H1 (cell line): Measurements from ENCODE around the gene ERCC1. TPM values are rescaled to one million over a fixed set of nuclear protein-coding genes. Genes with fewer than 3 reads are reported as not detected.

Experiments
- CTCF ChIA-PET: fragments of 300-600 bp; sonication (Branson Sonifier 250); formaldehyde crosslinking; loops from one replicate; lab custom pipeline; 2021; ENCODE audit not compliant: partially characterized antibody; lab: Charles Lee
- POLR2A ChIA-PET: fragments of 300-600 bp; sonication (Branson Sonifier 250); formaldehyde crosslinking; loops from one replicate; lab custom pipeline; 2021; ENCODE audit warnings: inconsistent platforms; ENCODE audit not compliant: partially characterized antibody; lab: Charles Lee
- DNase-seq, 2 experiments: peaks; one replicate each; pipeline versions ENCODE4 v3.0.0 to v3.0.0-alpha.2; 2010 to 2022; ENCODE audit warnings: low spot score in 2 of 2, low read depth in 1 of 2, mixed read lengths in 1 of 2
- FAIRE-seq: peaks from 2 replicates; lab custom pipeline; 2011; peaks lifted over from hg19 to GRCh38; lab: Jason Lieb, UNC
- H2AFZ ChIP-seq: 2 replicates; pipeline ENCODE4 v1.8.1; 2012; ENCODE audit warnings: low read length, inconsistent platforms
- H2AK5ac ChIP-seq: 2 replicates; pipeline ENCODE4 v1.6.1; 2013; ENCODE audit warnings: low read depth, low read length
- H2BK120ac ChIP-seq: replicated peaks from 2 replicates; pipeline ENCODE3; 2013; ENCODE audit warnings: low read depth, low read length, inconsistent platforms
- H2BK12ac ChIP-seq: 2 replicates; pipeline ENCODE4 v1.6.1; 2013; ENCODE audit warnings: low read depth, low read length
- H2BK15ac ChIP-seq: 2 replicates; pipeline ENCODE4 v1.6.1; 2013; ENCODE audit warnings: low read length
- H2BK20ac ChIP-seq: 2 replicates; pipeline ENCODE4 v1.6.1; 2013; ENCODE audit warnings: low read length
- H2BK5ac ChIP-seq: 2 replicates; pipeline ENCODE4 v1.6.1; 2013; ENCODE audit warnings: low read depth, low read length
- H3K14ac ChIP-seq: 2 replicates; pipeline ENCODE4 v1.6.1; 2013; ENCODE audit warnings: inconsistent platforms; ENCODE audit not compliant: insufficient read length
- H3K18ac ChIP-seq: 2 replicates; pipeline ENCODE4 v1.6.1; 2013; ENCODE audit warnings: low read length; ENCODE audit errors: extremely low read depth
- H3K23ac ChIP-seq: 2 replicates; pipeline ENCODE4 v1.6.1; 2013; ENCODE audit warnings: inconsistent platforms; ENCODE audit not compliant: insufficient read length
- H3K23me2 ChIP-seq: 2 replicates; pipeline ENCODE4 v1.6.1; 2013; ENCODE audit warnings: low read depth, low read length
- H3K27ac ChIP-seq: 2 replicates; pipeline ENCODE4 v1.6.1; 2011; ENCODE audit warnings: low read depth, low read length, inconsistent platforms
- H3K27me3 ChIP-seq, 4 experiments: replicated peaks in 1 of 4; 1 replicate in 1 of 4; 2 replicates in 3 of 4; pipeline versions ENCODE4 v1.6.1 to v1.8.1; 2011 to 2013; ENCODE audit warnings: low read length in 3 of 4, mild to moderate bottlenecking in 3 of 4, inconsistent platforms in 2 of 4, mixed read lengths in 2 of 4, moderate library complexity in 1 of 4; ENCODE audit not compliant: control insufficient read depth in 3 of 4, insufficient read depth in 3 of 4; ENCODE audit errors: extremely low read depth in 1 of 4
- H3K36me3 ChIP-seq, 4 experiments: 2 replicates each; pipeline versions ENCODE4 v1.6.1 to v1.8.1; 2011 to 2013; ENCODE audit warnings: mild to moderate bottlenecking in 4 of 4, low read length in 3 of 4, moderate library complexity in 2 of 4, control low read depth in 1 of 4, inconsistent platforms in 1 of 4; ENCODE audit not compliant: insufficient read depth in 4 of 4, control insufficient read depth in 2 of 4
- H3K4ac ChIP-seq: replicated peaks from 2 replicates; pipeline ENCODE3; 2013; ENCODE audit warnings: low read length, low read depth, mixed read lengths, inconsistent platforms; ENCODE audit not compliant: insufficient read length
- H3K4me1 ChIP-seq, 4 experiments: replicated peaks in 1 of 4; 1 replicate in 1 of 4; 2 replicates in 3 of 4; pipeline versions ENCODE4 v1.6.1 to v1.8.1; 2011 to 2013; ENCODE audit warnings: low read length in 3 of 4, inconsistent platforms in 2 of 4, mixed read lengths in 1 of 4; ENCODE audit not compliant: insufficient read depth in 4 of 4, control insufficient read depth in 3 of 4
- H3K4me2 ChIP-seq, 2 experiments: 2 replicates each; pipeline versions ENCODE4 v1.6.1 to v1.8.1; 2011 to 2013; ENCODE audit warnings: low read depth in 2 of 2, low read length in 2 of 2, control low read depth in 1 of 2, inconsistent platforms in 1 of 2, mild to moderate bottlenecking in 1 of 2; ENCODE audit not compliant: insufficient read depth in 1 of 2
- H3K4me3 ChIP-seq, 4 experiments: fragments of 200-600, 300-600 bp in 1 of 4; sonication (generic), shearing (Covaris generic), sonication (Bioruptor Twin) in 1 of 4; 2 replicates each; pipeline versions ENCODE4 v1.5.1 to v1.8.1; 2011 to 2016; ENCODE audit warnings: low read length in 4 of 4, low read depth in 3 of 4, control low read depth in 2 of 4, inconsistent platforms in 2 of 4, mild to moderate bottlenecking in 2 of 4, mixed read lengths in 1 of 4, moderate library complexity in 1 of 4; ENCODE audit not compliant: insufficient read depth in 2 of 4; ENCODE audit errors: extremely low read depth in 1 of 4
- H3K56ac ChIP-seq: replicated peaks from 2 replicates; pipeline ENCODE3; 2013; ENCODE audit warnings: low read depth, mild to moderate bottlenecking, mixed read lengths, low read length, inconsistent platforms; ENCODE audit not compliant: insufficient read length
- H3K79me1 ChIP-seq: 2 replicates; pipeline ENCODE4 v1.6.1; 2013; ENCODE audit warnings: low read depth, low read length, control low read depth
- H3K79me2 ChIP-seq, 2 experiments: 2 replicates each; pipeline versions ENCODE4 v1.6.1 to v1.8.1; 2012 to 2013; ENCODE audit warnings: low read length in 2 of 2, mild to moderate bottlenecking in 2 of 2, inconsistent platforms in 1 of 2; ENCODE audit not compliant: insufficient read depth in 2 of 2, control insufficient read depth in 1 of 2
- H3K9ac ChIP-seq, 4 experiments: replicated peaks in 1 of 4; 1 replicate in 1 of 4; 2 replicates in 3 of 4; pipeline versions ENCODE4 v1.6.1 to v1.8.1; 2011 to 2013; ENCODE audit warnings: low read depth in 3 of 4, low read length in 3 of 4, control low read depth in 2 of 4, mild to moderate bottlenecking in 2 of 4, moderate library complexity in 2 of 4, inconsistent platforms in 1 of 4; ENCODE audit errors: extremely low read depth in 1 of 4
- H3K9me3 ChIP-seq, 2 experiments: 2 replicates each; pipeline versions ENCODE4 v1.6.1 to v1.8.1; 2012 to 2013; ENCODE audit warnings: mild to moderate bottlenecking in 2 of 2, moderate library complexity in 2 of 2, control low read depth in 1 of 2, inconsistent platforms in 1 of 2, low read depth in 1 of 2, low read length in 1 of 2, mixed read lengths in 1 of 2; ENCODE audit not compliant: insufficient read depth in 2 of 2
- H4K20me1 ChIP-seq, 2 experiments: replicated peaks in 1 of 2; 2 replicates each; pipeline versions ENCODE3 to v1.8.1; 2011 to 2013; ENCODE audit warnings: inconsistent platforms in 2 of 2, low read length in 2 of 2, mild to moderate bottlenecking in 1 of 2; ENCODE audit not compliant: insufficient read depth in 2 of 2, control insufficient read depth in 1 of 2
- H4K5ac ChIP-seq: 2 replicates; pipeline ENCODE4 v1.6.1; 2013; ENCODE audit warnings: low read length, low read depth, mixed read lengths, inconsistent platforms; ENCODE audit not compliant: insufficient read length
- H4K8ac ChIP-seq: 2 replicates; pipeline ENCODE4 v1.8.0; 2013; ENCODE audit warnings: mild to moderate bottlenecking, moderate library complexity, low read length, inconsistent platforms; ENCODE audit not compliant: insufficient read depth; ENCODE audit errors: extremely low read depth
- H4K91ac ChIP-seq: replicated peaks from 2 replicates; pipeline ENCODE3; 2013; ENCODE audit warnings: low read length, mixed read lengths, inconsistent platforms; ENCODE audit not compliant: insufficient read length
- EZH2 ChIP-seq: fragments of 200-600 bp; sonication (generic); IDR thresholded peaks from 2 replicates; pipeline ENCODE4 v1.7.1; 2012; ENCODE audit warnings: low read depth, mild to moderate bottlenecking, moderate library complexity, low read length, inconsistent platforms; ENCODE audit not compliant: severe bottlenecking
- RAD21 ChIP-seq, 2 experiments: IDR thresholded peaks in 1 of 2; conservative IDR thresholded peaks in 1 of 2; 2 replicates each; pipeline ENCODE4 v1.6.1; 2011; ENCODE audit warnings: low read depth in 2 of 2, low read length in 2 of 2, improper control_type of control experiment in 1 of 2, inconsistent platforms in 1 of 2, mild to moderate bottlenecking in 1 of 2, moderate library complexity in 1 of 2
- WGBS, 2 experiments: shearing (Covaris generic) in 1 of 2; methylation state at CpG; one replicate each; pipeline versions ENCODE4 v1.1.6 to v1.1.7; 2013 to 2015; ENCODE audit warnings: low lambda C conversion rate in 2 of 2, mixed read lengths in 2 of 2, inconsistent platforms in 1 of 2, low coverage in 1 of 2, missing lambda C conversion rate in 1 of 2; ENCODE audit not compliant: insufficient replicate concordance in 2 of 2, insufficient coverage in 1 of 2, insufficient read length in 1 of 2; ENCODE audit errors: extremely low coverage in 1 of 2, missing lambda C conversion rate in 1 of 2; 5-methylcytosine and 5-hydroxymethylcytosine counted together
- polyA plus RNA-seq, 7 experiments: library from polyadenylated mRNA; depleted of rRNA in 3 of 7; stranded (reverse) in 5 of 7; unstranded in 2 of 7; fragments of >200 nt in 5 of 7; fragments of 200-250 nt in 2 of 7; gene quantifications; 1 replicate in 5 of 7; 2 replicates in 1 of 7; 4 replicates in 1 of 7; pipeline versions ENCODE4 v1.2.1 to v1.2.3, GENCODE V29; 2011 to 2013; ENCODE audit warnings: missing spikeins in 2 of 7, mixed read lengths in 2 of 7
- total RNA-seq: library from RNA; stranded (reverse); fragmentation: NEBNext Ultra II Directional; extraction: Animal tissue kit (Norgen Biotek cat#: 25700); gene quantifications from 2 replicates; pipeline ENCODE4 v1.2.1, GENCODE V29; 2021
- TF ChIP-seq, protein P1 (sequence below), 3 experiments: IDR thresholded peaks; 1 replicate in 2 of 3; 2 replicates in 1 of 3; pipeline versions ENCODE4 v1.5.1 to v1.6.1; 2011; ENCODE audit warnings: low read length in 3 of 3, mild to moderate bottlenecking in 3 of 3, inconsistent platforms in 2 of 3, low read depth in 1 of 3, moderate library complexity in 1 of 3; ENCODE audit not compliant: insufficient read depth in 1 of 3; ENCODE audit errors: control extremely low read depth in 1 of 3

The ERCC1 gene
- total and polyA plus RNA-seq, 2 of the 8 experiments (the other 6 are each of a cell fraction or from before 2014, with no cell fraction given) = 44.7 to 94.2 TPM

DNA sequence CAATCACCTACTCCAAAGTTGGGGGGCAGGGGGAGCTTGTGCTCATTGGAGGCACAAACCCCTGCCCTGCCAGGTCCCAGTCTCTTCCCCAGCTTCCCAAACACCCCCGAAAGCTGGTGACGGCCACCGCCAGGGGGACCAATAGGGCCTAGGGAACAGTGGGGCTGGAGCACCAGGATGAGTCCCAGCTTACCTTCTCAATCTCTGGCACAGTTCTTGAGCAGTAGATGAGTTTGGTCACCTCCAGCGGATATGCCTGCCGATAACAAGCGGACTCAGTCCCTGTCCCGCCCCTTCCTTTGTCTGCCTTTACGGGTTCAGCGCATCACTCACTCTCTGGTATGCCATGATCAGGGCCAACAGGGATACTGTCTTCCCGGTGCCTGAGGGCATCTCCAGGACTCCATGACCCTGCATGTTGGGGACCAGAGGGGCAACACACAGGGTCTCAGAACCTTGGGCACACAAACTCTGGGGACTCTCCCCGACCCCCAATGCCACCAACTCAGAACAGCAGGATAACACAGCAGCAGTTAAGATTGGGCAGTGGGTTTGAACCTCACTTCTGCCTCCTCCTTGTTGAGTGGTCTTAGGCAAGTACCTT lies 54.9 kb downstream of the ERCC1 start:
- Histone ChIP-seq H3K27me3 (no peaks in the 10 kb centered on the region), H2BK20ac (no peak overlapping the region), H3K27ac (no peak overlapping the region), H4K5ac (no peak overlapping the region), H3K56ac (no peak overlapping the region), H2BK15ac (no peak overlapping the region), H3K23me2 (0 out of 2 replicates have a peak, but pooled peaks cover 2% of the 10 kb centered on the region), H3K18ac (no peak overlapping the region), H3K14ac (no peak overlapping the region), H2AFZ (no peak overlapping the region), H3K4me1 (peaks cover 0 to 3% (median 0%) of the 10 kb centered on the region in 4 experiments; a peak in 4 of 7 replicates), H2AK5ac (no peak overlapping the region), H4K20me1 (peaks cover 5 to 13% of the 10 kb centered on the region in 2 experiments), H4K8ac (no peak overlapping the region), H4K91ac (no peak overlapping the region), H3K36me3 (peaks cover 3 to 34% (median 14%) of the 10 kb centered on the region in 4 experiments; a peak in 6 of 8 replicates), H3K4ac (no peak overlapping the region), H3K79me2 (peaks cover 0 to 14% of the 10 kb centered on the region in 2 experiments; a peak in 1 of 4 replicates), H3K79me1 (peaks cover 6% of the 10 kb centered on the region; the same call in 1 of the 2 replicates), H3K9me3 (no peaks in the 10 kb centered on the region), H3K4me2 (peak overlapping the region; percentile 29 to 86), H2BK12ac (no peak overlapping the region), H3K23ac (no peak overlapping the region), H3K9ac (0 out of 7 replicates have a peak overlapping the region, but pooled peaks of 1 of the 4 experiments have one; percentile 32), H2BK120ac (no peak overlapping the region), H3K4me3 (peak overlapping the region in 2 of 4 experiments; percentile 2 to 93; a peak in 2 of 8 replicates), H2BK5ac (no peak overlapping the region)
- TF ChIP-seq EZH2 (no peak), RAD21 (IDR thresholded peaks at IDR 0.05 in 1 of 2, conservative IDR thresholded peaks at IDR 0.05 in 1 of 2; ENCODE audit: low read depth in 2 of 2, low read length in 2 of 2) (peak; percentile 16 to 35; a peak in 2 of 4 replicates)
- TF ChIP-seq, protein P1, sequence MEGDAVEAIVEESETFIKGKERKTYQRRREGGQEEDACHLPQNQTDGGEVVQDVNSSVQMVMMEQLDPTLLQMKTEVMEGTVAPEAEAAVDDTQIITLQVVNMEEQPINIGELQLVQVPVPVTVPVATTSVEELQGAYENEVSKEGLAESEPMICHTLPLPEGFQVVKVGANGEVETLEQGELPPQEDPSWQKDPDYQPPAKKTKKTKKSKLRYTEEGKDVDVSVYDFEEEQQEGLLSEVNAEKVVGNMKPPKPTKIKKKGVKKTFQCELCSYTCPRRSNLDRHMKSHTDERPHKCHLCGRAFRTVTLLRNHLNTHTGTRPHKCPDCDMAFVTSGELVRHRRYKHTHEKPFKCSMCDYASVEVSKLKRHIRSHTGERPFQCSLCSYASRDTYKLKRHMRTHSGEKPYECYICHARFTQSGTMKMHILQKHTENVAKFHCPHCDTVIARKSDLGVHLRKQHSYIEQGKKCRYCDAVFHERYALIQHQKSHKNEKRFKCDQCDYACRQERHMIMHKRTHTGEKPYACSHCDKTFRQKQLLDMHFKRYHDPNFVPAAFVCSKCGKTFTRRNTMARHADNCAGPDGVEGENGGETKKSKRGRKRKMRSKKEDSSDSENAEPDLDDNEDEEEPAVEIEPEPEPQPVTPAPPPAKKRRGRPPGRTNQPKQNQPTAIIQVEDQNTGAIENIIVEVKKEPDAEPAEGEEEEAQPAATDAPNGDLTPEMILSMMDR (IDR thresholded peaks at IDR 0.05; ENCODE audit: control extremely low read depth in 1 of 3, insufficient read depth in 1 of 3, low read depth in 1 of 3, low read length in 3 of 3) = peak; percentile 23 to 37 (median 26); a peak in 3 of 4 replicates
- ChIA-PET CTCF (interaction anchor here (0.5 to 2.5 kb wide), 10 partner anchors 13 to 295 kb away, joined by 3 to 9 read pairs (median 4); partner anchors contain the start of gene PPP1R13L), POLR2A (interaction anchor here (0.7 to 5.8 kb wide), 7 partner anchors 8 to 80 kb away, joined by 3 to 36 read pairs (median 5); no protein-coding TSS in a partner anchor)
- FAIRE-seq (no peak), DNase-seq (no peak)
- WGBS, 2 experiments = 89% methylated on average over 11 of the region's 11 CpGs; no CpG with 5 or more reads in 1 of the 2 experiments
